ENCODE measurements around the gene TMEM183A.
"Not testable (repeated sequence)": the region's sequence is repeated elsewhere in the genome, so short reads cannot be mapped to it uniquely, and the experiment has no call there.

Gene TMEM183A

GRCh38 chr1:202987922-202988583, 19.1 kb upstream of the TMEM183A start:
- no peak for DNase-seq

- DNase-seq = peak; percentile 11
Measured at GRCh38 chr1:202989879-202990278, 17.3 kb upstream of the TMEM183A start.

GRCh38 chr1:202991112-202991511, 16.1 kb upstream of the TMEM183A start:
- DNase-seq = no peak

GRCh38 chr1:202994756-202995155, 12.4 kb upstream of the TMEM183A start:
- DNase-seq = no peak

GRCh38 chr1:202998836-202999750, 8.1 kb upstream of the TMEM183A start:
- DNase-seq = peak; percentile 65

- no peak for DNase-seq
Measured at GRCh38 chr1:203000217-203000944, 6.8 kb upstream of the TMEM183A start.

GRCh38 chr1:203001986-203002385, 5.2 kb upstream of the TMEM183A start:
- DNase-seq = no peak

GRCh38 chr1:203002951-203003350, 4.2 kb upstream of the TMEM183A start:
- DNase-seq = no peak

- DNase-seq = peak; percentile 87
Measured at GRCh38 chr1:203005395-203006142, 1.6 kb upstream of the TMEM183A start.

- DNase-seq = no peak
Measured at GRCh38 chr1:203009185-203009584, 2.0 kb downstream of the TMEM183A start.

- no peak for DNase-seq
Measured at GRCh38 chr1:203011582-203011981, 4.4 kb downstream of the TMEM183A start.

GRCh38 chr1:203017061-203017460, 9.9 kb downstream of the TMEM183A start:
- no peak for DNase-seq

GRCh38 chr1:203017692-203018091, 10.5 kb downstream of the TMEM183A start:
- no peak for DNase-seq

GRCh38 chr1:203022855-203023254, 15.7 kb downstream of the TMEM183A start:
- not testable (repeated sequence) for DNase-seq

GRCh38 chr1:203025686-203026030, 18.5 kb downstream of the TMEM183A start:
- DNase-seq = no peak

GRCh38 chr1:203026031-203026665, 19.0 kb downstream of the TMEM183A start, which contains the start of gene PPFIA4:
Gene PPFIA4 (plus strand): TSS chr1:203026491. CDS start chr1:203039009, 12,518 bp downstream.
- DNase-seq = peak; percentile 70

- no peak for DNase-seq
Measured at GRCh38 chr1:203026666-203027663, 19.8 kb downstream of the TMEM183A start.

GRCh38 chr1:203028067-203028783, 21.1 kb downstream of the TMEM183A start:
- no peak for DNase-seq

GRCh38 chr1:203028784-203029553, 21.8 kb downstream of the TMEM183A start:
- DNase-seq = no peak
